NCI-H526 treated with DMSO at 0.1 percent for 48 hours (cell line): Measurements from ENCODE around the gene RPLP2.
A peak's percentile ranks its signal among the peaks of the same experiment; 100 is the strongest.

ENCODE experiments used
- DNase-seq: peaks from one replicate; lab custom pipeline; 2025; lab: John Stamatoyannopoulos, UW

RPLP2 gene

DNA sequence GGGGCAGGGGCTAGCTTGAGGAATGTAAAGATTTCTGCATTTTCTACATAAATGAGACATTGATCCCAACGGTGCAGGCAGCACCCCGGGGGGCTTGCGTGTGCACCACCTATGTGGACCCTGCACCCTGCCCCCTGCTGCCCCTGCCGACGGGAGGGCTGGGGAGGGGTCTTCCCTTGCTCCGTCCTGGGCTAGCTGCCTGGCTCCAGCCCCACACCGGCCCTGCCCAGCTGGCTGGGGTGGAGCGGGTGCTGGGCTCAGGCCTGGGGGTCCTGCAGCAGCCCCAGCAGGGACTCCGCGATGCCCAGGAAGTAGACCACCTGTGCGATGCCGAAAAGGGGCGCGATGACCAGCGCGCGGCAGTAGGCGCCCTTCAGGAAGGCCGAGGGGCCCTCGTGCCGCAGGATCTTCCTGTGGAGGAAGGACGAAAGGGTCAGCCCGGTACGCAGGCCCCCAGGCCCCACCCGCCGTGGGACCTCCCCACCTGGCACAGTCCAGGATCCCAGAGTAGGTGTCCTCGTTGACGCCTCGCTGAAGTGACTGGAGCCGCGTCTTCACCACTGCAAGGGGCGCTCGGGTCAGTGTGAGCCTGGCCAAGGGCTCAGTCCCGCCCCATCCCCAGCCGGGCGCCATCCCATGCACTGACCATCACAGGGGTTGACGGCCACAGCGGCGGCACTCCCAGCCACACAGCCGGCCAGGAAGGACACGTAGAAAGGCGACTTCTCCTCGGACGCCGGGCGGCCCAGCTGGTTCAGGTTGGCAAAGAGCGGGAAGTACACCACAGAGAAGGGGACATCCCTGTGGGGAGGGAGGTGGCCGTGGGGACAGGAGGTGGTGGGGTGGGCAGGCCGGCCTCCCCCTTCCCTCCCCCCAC lies 17.9 kb upstream of the RPLP2 start:
- no peak for DNase-seq

DNA sequence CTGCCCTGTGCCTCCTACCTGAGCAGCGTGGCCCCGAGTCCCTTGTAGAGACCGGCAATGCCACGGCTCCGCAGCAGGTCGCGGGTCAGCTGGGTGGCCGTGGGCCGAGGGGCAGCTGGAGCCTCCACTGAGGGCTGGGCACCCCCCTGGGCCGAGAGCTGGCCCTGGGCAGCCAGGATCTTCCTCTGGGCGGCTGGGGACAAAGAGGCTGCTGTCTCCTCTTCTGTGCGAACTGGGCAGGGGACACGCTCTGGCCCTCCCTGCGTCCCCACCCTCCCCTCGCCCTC lies 17.3 kb upstream of the RPLP2 start:
- DNase-seq, result no peak

DNA sequence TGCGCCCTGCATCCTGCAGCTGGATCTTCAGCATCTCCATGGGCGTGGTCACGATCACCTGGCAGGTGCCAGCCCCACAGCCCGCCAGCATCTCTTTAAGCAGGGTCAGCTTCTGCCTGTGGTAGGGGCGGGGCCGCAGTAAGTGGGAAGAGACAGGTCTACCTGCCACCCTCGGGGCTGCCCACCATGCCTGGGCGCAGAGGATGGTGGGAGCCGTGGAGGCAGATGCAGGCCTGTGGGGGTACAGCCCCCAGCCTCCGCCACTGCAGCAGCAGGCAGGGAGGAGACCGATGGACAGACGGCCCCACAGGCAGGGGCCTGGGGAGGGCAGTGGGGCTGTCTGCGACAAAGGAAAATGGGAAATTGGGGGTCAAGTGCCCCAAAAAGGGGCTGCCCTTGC lies 16.9 kb upstream of the RPLP2 start:
- peak; percentile 30 for DNase-seq

DNA sequence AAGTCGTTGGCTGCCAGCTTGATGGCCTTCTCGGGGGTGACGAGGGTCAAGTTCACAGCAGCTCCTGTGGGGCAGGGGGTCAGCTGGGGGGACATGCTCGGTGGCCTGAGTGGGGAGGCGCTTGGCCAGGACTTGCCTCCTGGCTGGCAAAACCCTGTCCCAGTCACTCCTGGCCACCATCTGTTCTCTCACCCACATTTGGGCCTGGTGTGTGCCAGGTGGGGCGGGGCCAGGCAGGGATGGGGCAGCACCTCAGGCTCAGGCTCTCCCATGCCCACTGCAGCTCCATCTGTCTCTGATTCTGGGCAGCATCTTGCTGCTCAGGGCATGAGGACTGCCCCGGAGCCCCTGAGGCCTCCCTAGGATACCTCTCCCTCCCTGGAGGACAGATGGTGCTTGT lies 16.2 kb upstream of the RPLP2 start:
- DNase-seq, result no peak

DNA sequence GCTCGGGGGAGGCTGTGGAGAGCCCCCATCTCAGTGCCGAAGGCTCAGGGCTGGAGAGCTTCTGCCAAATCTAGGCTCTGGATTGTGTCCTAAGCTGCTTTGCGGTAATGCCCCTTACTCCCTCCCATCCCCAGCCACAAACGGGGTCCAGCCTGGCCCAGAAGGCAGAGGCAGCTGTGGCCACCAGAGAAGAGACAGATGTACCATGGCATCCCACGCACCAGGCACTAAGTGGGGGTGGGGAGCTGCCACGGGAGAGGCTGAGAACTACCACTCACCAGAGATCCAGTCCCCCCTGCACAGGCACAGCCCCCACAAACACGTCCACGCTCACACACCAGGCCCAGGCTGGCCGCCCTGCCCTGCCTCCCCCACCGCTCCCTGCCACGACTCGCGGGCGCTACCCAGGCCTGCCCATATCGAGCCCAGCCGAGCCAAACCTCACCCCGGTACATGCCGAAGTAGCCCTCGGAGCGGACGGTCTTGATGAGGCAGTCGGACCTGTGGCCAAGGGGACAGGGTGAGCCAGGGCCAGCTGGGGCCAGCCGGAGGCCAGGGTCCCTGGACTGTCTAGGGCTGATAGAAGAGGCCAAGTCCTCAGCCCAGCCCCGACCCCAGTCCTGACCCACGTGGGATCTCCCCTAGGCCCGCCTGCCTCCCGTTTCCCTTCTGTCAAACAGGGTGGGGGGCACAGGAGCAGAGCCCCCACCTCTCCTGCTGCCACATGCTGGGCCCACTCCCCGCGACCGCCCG lies 15.6 kb upstream of the RPLP2 start:
- no peak for DNase-seq

DNA sequence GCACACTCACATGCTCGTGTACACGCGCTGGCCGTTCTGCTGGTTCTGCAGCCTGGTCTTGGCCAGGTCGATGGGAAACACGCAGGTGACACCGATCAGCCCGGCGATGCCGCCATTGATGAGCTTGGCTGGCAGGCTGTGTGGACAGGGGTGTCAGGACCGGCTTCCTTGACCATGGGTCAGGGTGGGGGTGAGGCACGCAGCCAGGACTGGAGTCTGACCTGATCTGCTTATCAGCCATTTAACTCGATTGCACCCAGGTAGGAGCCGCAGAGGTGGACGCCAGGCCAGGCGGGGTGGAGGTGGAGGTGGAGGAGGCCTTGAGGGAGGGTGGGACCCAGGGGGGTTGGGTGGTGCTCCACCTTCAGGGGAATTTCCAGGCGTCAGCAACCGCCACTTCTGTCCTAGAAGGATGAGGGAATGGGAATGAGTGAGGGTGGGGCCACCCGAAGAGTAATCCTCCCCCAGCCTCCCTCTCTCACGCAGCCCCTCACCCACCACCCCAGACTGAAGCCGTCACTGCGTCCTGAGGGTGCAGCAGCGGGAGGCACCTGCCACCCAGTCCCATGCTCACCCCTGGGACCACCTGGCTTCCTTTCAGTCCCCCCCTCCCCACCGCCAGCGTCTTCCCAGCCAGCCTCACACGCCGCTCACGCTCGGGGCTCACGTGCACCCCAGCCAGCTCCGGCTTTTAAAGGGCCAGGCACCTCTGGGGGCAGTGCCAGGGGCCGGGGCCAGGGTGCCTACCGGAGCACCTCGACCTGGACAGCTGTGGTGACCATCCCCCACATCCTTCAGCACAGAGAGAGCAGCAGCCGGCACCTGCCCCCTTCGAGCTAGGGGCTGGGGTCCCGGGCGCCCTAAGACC lies 14.8 kb upstream of the RPLP2 start:
- peak; percentile 35 for DNase-seq

DNA sequence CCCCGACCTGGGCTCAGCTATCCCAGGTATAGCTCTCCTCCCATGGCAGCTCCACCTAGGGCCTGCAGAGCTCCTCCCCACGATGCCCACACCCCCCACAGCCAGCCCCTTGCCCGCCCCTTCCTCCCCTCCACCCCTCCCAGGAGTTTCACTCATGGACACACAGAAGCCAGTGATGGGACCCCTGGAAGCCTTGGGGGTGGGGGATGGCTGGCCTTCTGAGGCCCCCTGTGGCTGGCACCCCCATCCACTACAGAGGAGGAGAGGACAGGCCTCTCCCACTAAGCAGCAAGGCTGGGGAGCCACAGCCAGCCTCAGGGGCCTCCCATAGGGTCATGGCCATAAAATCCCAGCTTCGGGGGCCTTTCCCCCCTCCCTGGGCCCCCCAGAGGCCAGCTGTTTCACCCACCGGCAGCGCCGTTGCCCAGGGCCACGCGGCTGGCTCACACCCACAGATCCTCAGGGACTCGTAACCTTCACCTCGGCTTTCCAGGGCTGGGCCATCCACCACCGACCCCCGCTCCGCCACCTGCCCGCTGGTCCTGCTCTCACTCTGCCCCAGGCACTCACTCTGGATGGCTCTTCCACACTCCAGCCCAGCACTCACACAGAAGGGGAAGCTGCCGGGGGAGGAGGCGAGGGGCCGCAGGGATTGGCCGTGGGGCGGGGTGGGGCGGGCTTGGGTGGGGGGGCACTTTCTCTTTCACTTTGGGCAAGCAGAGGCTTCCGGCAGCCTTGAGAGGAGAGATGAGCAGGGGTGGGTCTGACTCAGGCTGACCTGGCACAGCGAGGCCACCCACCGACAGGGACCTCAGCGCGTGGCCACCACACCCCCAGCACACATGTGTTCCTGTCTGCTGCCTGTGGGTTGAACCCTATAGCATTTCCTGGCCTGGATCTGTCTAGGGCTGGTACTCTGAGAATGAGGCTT lies 13.9 kb upstream of the RPLP2 start:
- peak; percentile 65 for DNase-seq

DNA sequence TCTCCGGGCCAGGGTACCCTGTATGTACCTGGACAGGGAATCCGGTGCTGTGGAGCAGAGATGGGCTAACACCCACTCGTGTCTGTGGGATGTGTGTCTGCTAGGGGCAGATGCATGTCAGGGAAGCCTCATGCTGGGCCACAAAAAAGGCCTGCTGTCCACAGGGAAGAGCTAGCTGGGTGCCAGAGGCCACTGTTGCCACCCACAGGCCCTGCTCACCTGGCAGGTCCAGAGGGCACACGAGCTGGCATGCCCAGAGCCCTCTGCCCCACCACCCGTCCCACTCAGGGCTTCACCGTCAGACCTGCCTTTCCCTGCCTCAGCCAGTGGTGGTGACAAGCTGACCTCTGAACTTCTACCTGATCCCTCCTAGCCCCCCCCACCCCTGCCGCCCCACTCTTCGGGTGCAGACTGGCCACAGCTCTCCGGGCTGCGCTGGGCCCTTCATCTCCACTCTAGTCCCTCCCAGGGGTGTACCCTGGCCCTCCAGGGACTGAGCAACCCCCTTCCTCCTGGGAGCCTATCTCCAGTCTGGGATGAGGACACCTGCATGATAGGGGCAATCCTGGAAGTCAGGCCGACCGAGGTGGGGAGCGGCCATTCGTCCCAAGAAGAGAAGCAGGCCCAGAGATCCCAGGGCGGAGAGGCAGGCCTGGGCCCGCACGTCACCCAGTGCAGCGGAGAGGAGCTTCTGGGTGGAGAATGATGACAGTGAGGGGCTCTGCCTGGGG lies 13.0 kb upstream of the RPLP2 start:
- DNase-seq, result no peak

DNA sequence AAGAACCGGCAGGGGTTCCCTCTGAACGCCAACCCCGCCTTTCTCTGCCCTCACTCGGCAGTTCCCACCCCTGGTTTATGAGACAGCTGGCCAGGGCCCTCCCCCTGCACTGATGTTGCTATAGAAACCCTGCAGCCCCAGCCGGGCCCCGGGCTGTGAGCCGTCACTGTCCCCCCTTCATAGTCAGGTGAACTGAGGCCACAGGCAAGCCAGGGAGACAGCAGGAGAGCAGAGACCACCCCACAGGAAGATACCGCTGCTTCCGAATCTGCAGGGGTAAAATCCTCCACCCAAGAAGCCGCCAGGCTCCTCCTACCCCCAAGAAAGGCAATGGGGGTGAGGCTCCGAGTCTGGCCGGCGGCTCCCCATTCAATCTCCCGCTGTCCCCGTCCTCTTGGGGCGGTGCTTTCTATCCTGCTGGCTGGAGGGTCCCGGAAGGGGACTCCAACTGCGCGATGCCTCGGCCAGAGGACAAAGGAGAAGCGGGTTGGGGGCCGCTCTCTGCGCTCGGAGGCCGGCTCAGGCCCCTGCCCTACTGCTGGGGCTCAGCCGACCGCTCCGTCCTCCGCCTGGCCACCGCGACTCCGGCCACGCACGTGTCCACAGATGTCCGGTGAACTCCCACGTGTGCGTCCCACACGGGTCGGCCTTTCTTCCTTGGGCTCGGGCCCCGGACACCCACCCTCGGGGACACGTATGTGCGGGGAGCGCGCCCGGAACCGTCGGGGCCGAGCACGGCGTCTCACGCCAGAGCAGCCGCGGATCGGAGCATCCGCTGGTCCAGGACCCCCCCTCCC lies 12.3 kb upstream of the RPLP2 start:
- DNase-seq, result peak; percentile 64

DNA sequence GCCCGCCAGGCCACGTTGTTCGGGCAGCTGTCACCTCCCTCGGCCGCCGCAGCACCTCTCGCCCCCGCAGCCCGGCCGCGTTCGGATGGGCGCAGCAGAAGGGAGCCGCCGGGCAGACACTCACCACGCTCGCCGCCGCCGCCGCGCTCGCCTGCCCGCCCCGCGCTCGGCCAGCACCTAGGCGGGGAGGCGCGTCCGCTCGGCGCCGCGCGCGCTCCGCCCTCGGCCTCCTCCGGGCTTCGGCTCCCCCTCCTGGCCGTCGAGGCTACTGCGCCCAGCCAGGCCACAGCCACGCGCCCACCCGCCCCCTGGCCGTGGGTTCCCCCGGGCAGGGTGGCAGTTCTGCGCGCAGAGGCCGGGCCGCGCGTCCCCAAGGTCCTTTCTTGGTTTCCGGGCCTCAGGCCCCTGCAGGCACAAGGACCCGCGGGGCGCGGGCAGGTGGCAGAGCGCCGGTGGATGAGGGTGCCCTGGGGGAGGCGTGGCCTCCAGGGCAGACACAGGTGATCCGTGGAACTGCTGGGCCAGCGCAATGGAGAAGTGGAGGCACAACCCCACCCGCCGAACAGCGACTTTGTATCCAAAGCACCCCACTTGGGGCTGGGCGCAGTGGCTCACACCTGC lies 11.6 kb upstream of the RPLP2 start, which contains the start of gene SLC25A22:
SLC25A22 (minus strand) TSS at position 189 of the 621 bp plus-strand sequence. CDS start 3,275 bp downstream, outside the sequence.
- DNase-seq, result peak; percentile 55

DNA sequence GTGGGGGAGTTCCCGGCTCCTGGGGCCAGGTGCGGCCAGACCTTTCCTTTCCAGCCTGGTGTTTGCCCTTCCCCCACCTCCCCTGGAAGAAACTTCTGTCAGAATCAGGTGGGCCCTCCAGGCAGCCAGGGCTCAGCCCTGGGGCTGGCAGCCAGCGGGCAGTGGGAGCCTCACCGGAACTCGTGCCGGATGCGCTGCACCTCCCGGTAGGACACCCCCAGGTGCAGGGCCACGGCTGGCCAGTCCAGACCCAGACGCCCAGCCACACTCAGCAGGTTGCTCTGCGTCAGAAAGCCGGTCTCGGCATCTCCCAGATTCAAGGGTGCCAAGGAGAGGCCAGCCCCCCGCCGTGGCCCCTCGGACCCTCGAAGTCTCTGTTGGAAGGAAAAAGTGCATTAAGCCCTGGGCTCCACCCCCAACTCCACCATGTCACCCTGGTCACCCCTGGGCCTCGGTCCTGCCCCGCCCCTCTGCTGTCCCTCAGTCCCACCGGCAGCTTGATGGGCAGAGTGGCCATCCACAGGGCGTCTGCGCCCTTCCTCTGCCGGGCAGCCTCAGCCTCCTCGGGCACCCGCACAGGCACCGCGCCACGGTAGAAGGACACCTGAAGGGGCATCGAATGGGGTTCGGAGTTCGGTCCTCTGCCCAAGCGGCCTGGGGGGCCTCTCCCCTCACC lies 10.0 kb upstream of the RPLP2 start:
- no peak for DNase-seq

DNA sequence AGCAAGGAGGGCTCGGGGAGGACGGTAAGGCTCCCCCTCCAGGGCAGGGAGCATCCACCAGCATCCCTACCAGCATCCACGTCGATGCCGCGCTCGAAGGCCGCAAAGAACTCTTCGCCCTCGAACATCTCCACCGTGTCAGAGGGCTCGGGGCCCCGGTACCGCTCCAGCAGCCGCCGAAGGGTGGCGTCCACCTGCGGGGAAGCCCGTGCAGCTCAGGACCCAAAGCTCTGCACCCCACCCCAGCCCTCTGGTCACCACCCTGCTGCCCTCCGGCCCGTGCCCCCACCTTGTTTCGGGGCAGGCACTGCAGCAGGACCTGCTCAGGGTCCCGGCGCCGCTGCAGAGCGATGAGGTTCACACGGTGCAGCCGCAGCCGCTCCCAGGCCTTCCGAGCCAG lies 9.3 kb upstream of the RPLP2 start:
- no peak for DNase-seq

DNA sequence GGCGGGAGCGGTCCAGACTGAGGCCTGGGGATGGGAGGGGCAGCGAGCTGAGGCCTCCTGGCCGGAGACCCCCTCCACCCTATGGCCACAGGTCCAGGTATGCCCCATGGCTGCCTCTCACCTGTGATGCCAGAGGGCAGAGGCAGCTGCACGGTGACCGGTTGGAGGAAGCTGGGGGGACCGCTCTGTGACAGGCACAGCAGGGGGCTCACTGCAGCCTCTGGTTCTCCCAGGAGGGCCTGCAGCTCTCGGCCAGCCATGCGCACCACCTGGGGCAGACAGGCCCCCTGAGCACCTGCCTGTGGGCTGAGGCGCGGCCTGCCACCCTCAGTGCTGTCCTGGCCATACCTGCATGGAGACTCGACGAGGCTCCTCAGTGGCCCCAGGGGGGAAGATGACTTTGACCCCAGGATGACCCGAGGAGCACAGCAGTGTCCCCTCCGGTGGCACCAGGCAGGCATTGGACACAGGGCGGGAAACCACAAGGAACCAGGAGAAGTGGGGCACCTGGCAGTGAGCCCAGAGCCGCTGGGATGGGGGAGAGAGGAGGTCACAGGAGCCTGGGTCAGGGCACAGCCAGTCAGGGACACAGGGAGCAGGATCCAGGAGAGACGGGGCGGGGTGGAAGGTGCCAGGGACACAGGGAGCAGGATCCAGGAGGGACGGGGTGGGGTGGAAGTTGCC lies 8.5 kb upstream of the RPLP2 start:
- no peak for DNase-seq

DNA sequence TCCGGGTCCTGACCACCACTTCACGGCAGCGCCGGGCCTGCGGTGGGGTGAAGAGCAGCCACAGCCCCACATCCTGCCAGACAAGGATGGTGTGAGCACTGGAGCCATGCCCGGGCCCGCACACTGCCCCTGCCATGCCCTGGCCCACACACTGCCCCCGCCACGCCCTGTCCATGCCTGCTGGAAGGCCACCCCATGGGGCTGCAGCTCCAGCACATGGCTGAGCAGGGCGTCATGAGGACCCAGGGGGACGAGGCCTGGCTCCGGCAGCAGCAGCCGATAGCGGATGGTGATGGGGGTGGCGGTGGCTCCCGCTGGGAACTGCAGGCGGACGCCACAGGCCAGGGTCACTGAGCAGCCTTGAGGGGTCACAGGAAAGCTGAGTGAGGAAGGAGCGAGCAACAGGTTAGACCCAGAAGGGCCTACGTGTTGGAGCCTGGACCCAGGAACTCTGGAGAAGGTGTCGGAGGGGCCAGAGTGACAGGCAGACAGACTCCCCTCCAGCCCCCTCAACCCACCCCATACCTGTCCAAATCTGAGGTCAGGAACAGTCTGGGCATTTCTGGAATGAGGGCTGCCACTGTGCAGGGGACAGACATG lies 7.6 kb upstream of the RPLP2 start:
- DNase-seq, result no peak

DNA sequence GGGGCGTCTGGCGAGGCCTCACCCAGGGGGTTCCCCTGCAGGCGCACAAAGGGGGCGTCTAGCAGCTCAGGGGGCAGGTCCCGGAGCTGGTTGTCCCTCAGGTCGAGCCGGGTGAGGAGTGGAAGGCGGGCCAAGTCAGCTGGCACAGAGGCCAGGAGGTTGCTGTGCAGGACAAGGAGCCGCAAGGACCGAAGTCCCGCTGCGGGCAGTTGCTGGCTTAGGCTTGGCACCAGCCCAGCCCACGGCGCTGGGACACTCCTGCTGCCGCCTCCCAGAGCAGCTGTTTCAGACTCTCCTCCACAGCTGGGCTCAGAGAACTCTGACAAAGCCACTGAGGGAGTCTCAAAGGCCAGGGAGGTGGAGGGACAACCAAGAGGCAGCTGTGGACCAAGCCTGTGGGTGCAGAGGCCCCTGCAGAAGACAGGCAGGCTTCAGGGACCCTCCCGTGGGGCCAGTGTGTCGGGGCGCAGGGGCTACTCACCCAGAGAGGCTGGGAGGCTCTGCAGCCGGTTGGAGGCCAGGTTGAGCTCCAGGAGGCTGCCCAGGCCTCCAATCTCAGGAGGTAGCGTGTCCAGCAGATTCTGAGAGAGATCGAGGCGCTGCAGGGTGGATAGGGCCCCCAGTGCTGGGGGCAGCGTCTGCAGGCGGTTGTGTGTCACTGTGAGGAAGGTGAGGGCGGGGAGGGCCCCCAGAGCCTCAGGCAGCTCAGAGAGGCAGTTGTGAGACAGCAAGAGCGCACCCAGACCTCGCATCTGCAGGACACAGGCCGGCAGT lies 6.9 kb upstream of the RPLP2 start:
- DNase-seq, result no peak

DNA sequence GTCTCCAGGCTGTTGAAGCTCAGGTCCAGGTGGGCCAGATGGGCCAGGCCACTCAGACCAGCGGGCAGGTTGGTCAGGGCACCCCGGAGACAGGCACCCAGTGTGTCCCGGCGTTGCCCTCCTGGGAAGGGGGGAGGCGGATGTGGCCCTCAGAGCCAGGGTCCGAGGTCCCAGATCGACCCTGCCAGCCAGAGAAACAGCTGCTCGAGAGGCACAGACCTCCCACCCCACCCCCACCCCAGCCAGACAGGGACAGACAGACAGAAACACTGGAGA lies 6.4 kb upstream of the RPLP2 start:
- DNase-seq, result no peak
